Measurements from ENCODE around the gene PRR15L. TPM values are rescaled to one million over a fixed set of nuclear protein-coding genes. Genes with fewer than 3 reads are reported as not detected.

The PRR15L gene
- total RNA-seq, 1 experiment from 2014 or later = not detected

GRCh38 chr17:47987240-47987835 is 29.7 kb upstream of the PRR15L start:
- H3K4ac ChIP-seq (ENCODE audit: low read depth, low read length) = no peak overlapping the region
- no peak overlapping the region for H2BK120ac ChIP-seq (ENCODE audit: low read depth, low read length, poor library complexity, severe bottlenecking)
- no peak overlapping the region for H3K27ac ChIP-seq (ENCODE audit: insufficient read length, low read depth, low read length)
- no peak overlapping the region for H2AFZ ChIP-seq (ENCODE audit: low read length)
- WGBS (ENCODE audit: extremely low coverage, insufficient read length, low lambda C conversion rate) = no CpG with 5 or more reads among the region's 17 CpGs
- Mint-ChIP-seq H3K36me3 (ENCODE audit: insufficient read depth in 1 of 3, low read depth in 3 of 3) (peaks cover 4 to 14% (median 11%) of the 10 kb centered on the region in 3 experiments; a peak in 5 of 7 replicates), H3K9me3 (no peaks in the 10 kb centered on the region), H3K4me1 (peaks cover 55 to 62% of the 10 kb centered on the region in 2 experiments), H3K27ac (peak overlapping the region in 2 of 3 experiments; percentile 22 to 29; a peak in 2 of 7 replicates), H3K27me3 (ENCODE audit: low read depth) (peaks cover 3% of the 10 kb centered on the region), H3K4me3 (peak overlapping the region; percentile 4 to 28; a peak in 2 of 5 replicates)
- no peak overlapping the region for H3K4me2 ChIP-seq (ENCODE audit: insufficient read depth, insufficient read length, low read length)
- TF ChIP-seq CTCF (conservative IDR thresholded peaks at IDR 0.05) = no peak
- H3K18ac ChIP-seq (ENCODE audit: insufficient read length, low read depth, low read length) = no peak overlapping the region
- H3K79me1 ChIP-seq (ENCODE audit: insufficient read depth, low read depth, low read length, poor library complexity, severe bottlenecking) = no peaks in the 10 kb centered on the region
- no peaks in the 10 kb centered on the region for H3K9me3 ChIP-seq (ENCODE audit: control insufficient read depth, low read depth, low read length)
- H2AK5ac ChIP-seq (ENCODE audit: insufficient read length, low read length) = no peak overlapping the region
- no peak overlapping the region for H4K5ac ChIP-seq (ENCODE audit: insufficient read length, low read depth, low read length)
- H2BK20ac ChIP-seq (ENCODE audit: low read depth, low read length, poor library complexity, severe bottlenecking) = no peak overlapping the region
- H3K79me2 ChIP-seq (ENCODE audit: insufficient read depth, low read length) = no peaks in the 10 kb centered on the region
- H4K8ac ChIP-seq (replicated peaks; ENCODE audit: insufficient read length, low read depth, low read length) = no peak overlapping the region
- no peak overlapping the region for H3K56ac ChIP-seq (ENCODE audit: insufficient read length, low read depth, low read length)
- H3T11ph ChIP-seq (ENCODE audit: low read length) = no peak overlapping the region
- H2BK5ac ChIP-seq (ENCODE audit: insufficient read length, low read length) = no peak overlapping the region
- H4K20me1 ChIP-seq (ENCODE audit: control insufficient read depth, insufficient read depth, insufficient read length) = no peaks in the 10 kb centered on the region
- no peak overlapping the region for H2BK15ac ChIP-seq (ENCODE audit: low read depth, low read length)
- no peak overlapping the region for H2BK12ac ChIP-seq (ENCODE audit: insufficient read length, low read depth, low read length)
- no peak overlapping the region for H3K14ac ChIP-seq (ENCODE audit: insufficient read depth, low read length)
- H3K9ac ChIP-seq (ENCODE audit: extremely low read depth, insufficient read length, low read length) = no peak overlapping the region
- H3K4me1 ChIP-seq (ENCODE audit: insufficient read depth, low read length) = peaks cover 7% of the 10 kb centered on the region; the same call in 1 of the 2 replicates
- H3K27me3 ChIP-seq (ENCODE audit: insufficient read depth, low read length) = no peaks in the 10 kb centered on the region; the same call in 1 of the 2 replicates
- H3K23me2 ChIP-seq (ENCODE audit: insufficient read length, low read depth, low read length, poor library complexity, severe bottlenecking) = peaks cover 3% of the 10 kb centered on the region
- DNase-seq = peak; percentile 65
- no peak overlapping the region for H3K23ac ChIP-seq (ENCODE audit: insufficient read length, low read depth, low read length)
- no peak overlapping the region for H4K91ac ChIP-seq (ENCODE audit: insufficient read length, low read depth, low read length)
